ENCODE data around the gene ZNF888.
"Not testable (repeated sequence)": the region's sequence is repeated elsewhere in the genome, so short reads cannot be mapped to it uniquely, and the experiment has no call there.

ZNF888 gene

DNA sequence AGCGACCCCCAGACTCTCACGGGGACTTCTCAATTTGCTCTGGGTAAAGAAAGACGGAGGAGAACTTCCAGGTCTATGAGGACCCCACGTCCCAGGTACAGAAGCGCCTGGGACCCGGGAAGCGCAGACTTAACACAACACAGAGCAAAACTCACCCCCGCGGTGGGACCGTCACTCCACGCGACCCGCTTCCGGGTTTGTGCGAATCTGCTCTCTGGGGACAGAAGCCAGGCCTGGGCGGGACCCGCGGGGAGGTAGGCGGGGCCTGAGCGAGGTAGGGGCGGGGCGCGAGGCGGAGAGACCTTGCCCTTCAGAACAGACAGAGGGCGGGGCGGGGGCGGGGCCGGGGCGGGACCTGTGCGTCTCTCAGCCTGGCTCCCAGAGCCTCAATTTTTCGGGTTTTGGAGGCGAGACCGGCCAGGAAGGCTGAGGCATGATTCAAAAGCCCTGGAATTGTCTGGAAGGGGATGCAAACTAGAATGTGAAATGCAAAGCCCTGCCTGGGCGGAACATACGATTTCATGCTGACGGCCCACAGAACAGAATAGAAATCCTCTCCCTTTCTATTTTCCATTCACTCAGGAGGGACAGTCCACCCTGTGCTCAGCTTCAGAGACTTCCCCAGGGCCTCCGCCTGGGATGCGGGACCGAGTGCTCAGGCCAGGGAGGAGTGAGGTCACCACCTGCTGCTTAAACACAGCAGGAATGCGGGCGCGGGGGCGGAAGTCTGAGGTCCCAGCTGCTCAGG lies 19.3 kb upstream of the ZNF888 start:
- peak; percentile 26 for TF ChIP-seq CTCF (IDR thresholded peaks at IDR 0.05)
- Histone ChIP-seq H3K4me1 (ENCODE audit: control insufficient read depth in 1 of 2, insufficient read depth in 1 of 2, low read depth in 1 of 2, low read length in 1 of 2) (peaks cover 9 to 22% of the 10 kb centered on the region in 2 experiments), H3K27ac (peak overlapping the region; percentile 69), H3K27me3 (peaks cover 19% of the 10 kb centered on the region), H3K4me3 (ENCODE audit: low read depth in 1 of 2, low read length in 1 of 2) (peak overlapping the region; percentile 88 to 91), H3K36me3 (no peaks in the 10 kb centered on the region), H3K9me3 (peaks cover 14% of the 10 kb centered on the region)

- no peaks in the 10 kb centered on the region for H3K36me3 ChIP-seq
- peaks cover 8% of the 10 kb centered on the region for H3K9me3 ChIP-seq
- TF ChIP-seq CTCF (IDR thresholded peaks at IDR 0.05), result no peak
- peak overlapping the region; percentile 69 for H3K27ac ChIP-seq
- peak overlapping the region; percentile 88 to 91 for H3K4me3 ChIP-seq (ENCODE audit: low read depth in 1 of 2, low read length in 1 of 2)
- peaks cover 9 to 22% of the 10 kb centered on the region in 2 experiments for H3K4me1 ChIP-seq (ENCODE audit: control insufficient read depth in 1 of 2, insufficient read depth in 1 of 2, low read depth in 1 of 2, low read length in 1 of 2)
- peaks cover 19% of the 10 kb centered on the region for H3K27me3 ChIP-seq
Observed at GRCh38 chr19:52941941-52942385, 18.7 kb upstream of the ZNF888 start.

DNA sequence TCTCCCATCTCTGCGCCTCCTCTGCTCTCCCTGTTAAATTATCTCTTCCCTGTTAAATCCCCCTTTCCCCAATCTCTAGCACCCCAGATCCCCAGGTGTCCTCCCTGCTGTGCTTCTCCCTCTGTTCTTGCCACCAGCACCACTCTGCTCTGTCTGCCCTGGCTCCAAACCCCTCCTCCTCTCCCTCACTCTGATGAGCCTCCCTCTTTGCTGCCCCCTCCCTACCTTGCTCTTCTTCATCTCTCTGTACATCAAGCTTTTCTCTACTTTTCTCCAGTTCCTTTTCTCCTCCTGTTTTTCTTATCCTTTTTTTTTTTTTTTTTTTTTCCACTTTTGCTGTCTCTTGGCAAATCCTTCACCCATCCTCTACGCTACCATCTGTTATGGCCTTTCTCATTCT lies 18.3 kb upstream of the ZNF888 start:
- not testable (repeated sequence) for H3K36me3 ChIP-seq, H3K9me3 ChIP-seq, H3K27ac ChIP-seq
- Histone ChIP-seq H3K27me3 (peaks cover 16% of the 10 kb centered on the region), H3K4me1 (ENCODE audit: control insufficient read depth in 1 of 2, insufficient read depth in 1 of 2, low read depth in 1 of 2, low read length in 1 of 2) (peaks cover 9 to 22% of the 10 kb centered on the region in 2 experiments), H3K4me3 (ENCODE audit: low read depth in 1 of 2, low read length in 1 of 2) (peak overlapping the region; percentile 88 to 91)

DNA sequence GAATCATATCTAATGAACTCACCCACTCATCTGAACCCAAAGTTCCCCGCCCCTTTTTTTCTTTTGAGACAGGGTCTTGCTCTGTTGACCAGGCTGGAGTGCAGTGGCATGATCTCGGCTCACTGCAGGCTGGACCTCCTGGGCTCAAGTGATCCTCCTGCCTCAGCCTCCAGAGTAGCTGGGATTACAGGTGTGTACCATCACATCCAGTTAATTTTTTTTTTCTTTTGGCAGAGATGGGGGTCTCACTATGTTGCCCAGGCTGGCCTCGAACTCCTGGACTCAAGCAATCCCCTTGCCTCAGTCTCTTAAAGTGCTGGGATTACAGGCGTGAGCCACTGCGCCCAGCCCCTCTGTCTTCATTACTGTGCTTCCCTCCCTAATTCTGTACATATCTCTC lies 17.7 kb upstream of the ZNF888 start:
- H3K4me1 ChIP-seq (ENCODE audit: control insufficient read depth in 1 of 2, insufficient read depth in 1 of 2, low read depth in 1 of 2, low read length in 1 of 2), result peaks cover 9 to 22% of the 10 kb centered on the region in 2 experiments
- not testable (repeated sequence) for H3K27me3 ChIP-seq; H3K27ac ChIP-seq; H3K9me3 ChIP-seq; H3K4me3 ChIP-seq (ENCODE audit: low read depth in 1 of 2, low read length in 1 of 2); H3K36me3 ChIP-seq

DNA sequence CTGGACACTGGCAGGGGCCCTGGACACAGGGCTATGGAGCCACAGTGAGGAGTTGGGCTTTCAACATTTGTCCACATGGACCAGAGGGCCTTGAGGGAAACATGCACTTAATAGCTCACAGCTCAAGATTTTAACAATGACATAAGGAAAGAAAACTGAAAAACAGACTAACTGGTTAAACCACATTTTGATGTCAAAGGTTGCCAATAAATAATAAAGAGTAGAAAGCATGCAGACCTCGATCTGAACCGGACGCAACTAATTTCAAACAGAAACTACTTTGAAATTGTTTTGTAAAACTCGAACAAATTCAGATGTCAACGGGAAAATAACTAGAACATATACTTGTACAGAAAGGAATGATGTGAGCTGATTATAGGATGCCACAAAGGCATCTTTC lies 15.5 kb upstream of the ZNF888 start:
- H3K4me3 ChIP-seq (ENCODE audit: low read depth in 1 of 2, low read length in 1 of 2), result no peak overlapping the region
- no peak for TF ChIP-seq CTCF (IDR thresholded peaks at IDR 0.05)
- H3K27ac ChIP-seq, result no peak overlapping the region

DNA sequence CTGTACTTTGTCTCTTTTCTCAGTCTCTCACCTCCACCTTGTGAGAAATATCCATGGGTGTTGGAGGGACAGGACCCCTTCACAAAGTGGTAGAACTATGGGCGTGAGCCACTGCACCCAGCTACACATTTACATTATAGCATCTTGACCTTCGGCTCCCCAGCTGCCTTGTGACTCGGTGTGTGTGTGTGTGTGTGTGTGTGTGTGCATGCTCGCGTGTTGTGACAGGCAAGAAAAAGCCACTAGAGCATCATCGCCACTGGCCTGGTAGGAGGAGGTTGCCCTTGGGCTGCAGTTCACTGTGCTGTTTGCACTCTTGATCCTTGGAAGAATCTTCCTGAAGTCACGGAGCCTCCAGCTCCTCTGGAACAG lies 13.7 kb upstream of the ZNF888 start:
- H3K4me3 ChIP-seq (ENCODE audit: low read depth in 1 of 2, low read length in 1 of 2), result no peak overlapping the region
- no peaks in the 10 kb centered on the region for H3K9me3 ChIP-seq
- TF ChIP-seq CTCF (IDR thresholded peaks at IDR 0.05), result no peak
- no peaks in the 10 kb centered on the region for H3K36me3 ChIP-seq
- H3K27me3 ChIP-seq, result no peaks in the 10 kb centered on the region
- peaks cover 3 to 12% of the 10 kb centered on the region in 2 experiments for H3K4me1 ChIP-seq (ENCODE audit: control insufficient read depth in 1 of 2, insufficient read depth in 1 of 2, low read depth in 1 of 2, low read length in 1 of 2)
- H3K27ac ChIP-seq, result no peak overlapping the region

More for the DNA sequence above, 15.5 kb upstream of the ZNF888 start:
- Histone ChIP-seq H3K36me3 (no peaks in the 10 kb centered on the region), H3K9me3 (no peaks in the 10 kb centered on the region), H3K27me3 (peaks cover 5% of the 10 kb centered on the region), H3K4me1 (ENCODE audit: control insufficient read depth in 1 of 2, insufficient read depth in 1 of 2, low read depth in 1 of 2, low read length in 1 of 2) (peaks cover 9 to 22% of the 10 kb centered on the region in 2 experiments)

Data from neutrophil (primary cell).